ENCODE data around the gene CCDC60. TPM values are rescaled to one million over a fixed set of nuclear protein-coding genes. Genes with fewer than 3 reads are reported as not detected.

Gene CCDC60
- total RNA-seq = not detected in 3 replicates
- long read RNA-seq = 0 reads

GRCh38 chr12:119334430-119335170 is at the start of gene CCDC60:
TSS of gene CCDC60 (plus strand) at chr12:119334729. CDS start at chr12:119335177, 448 bp downstream.
- no peak within 1 kb of the TSS for H3K27ac Mint-ChIP-seq (ENCODE audit: unreplicated experiment)
- no peak within 1 kb of the TSS for H3K4me3 Mint-ChIP-seq (ENCODE audit: unreplicated experiment)
- peaks cover 5% of the 10 kb centered on the region for H3K9me3 Mint-ChIP-seq (ENCODE audit: low read depth)
- H3K4me1 Mint-ChIP-seq (ENCODE audit: low read depth) = no peaks in the 10 kb centered on the region
- H3K27me3 Mint-ChIP-seq (ENCODE audit: low read depth) = peaks cover 4% of the 10 kb centered on the region
- DNase-seq (ENCODE audit: low spot score) = no peak
- no peak for TF ChIP-seq CTCF (IDR thresholded peaks at IDR 0.05)
- no peaks in the 10 kb centered on the region for H3K36me3 Mint-ChIP-seq (ENCODE audit: low read depth)

GRCh38 chr12:119288576-119288975 is 46.0 kb upstream of the CCDC60 start:
- no peak overlapping the region for H3K4me3 Mint-ChIP-seq (ENCODE audit: unreplicated experiment)
- H3K27ac Mint-ChIP-seq (ENCODE audit: unreplicated experiment) = no peak overlapping the region
- no peaks in the 10 kb centered on the region for H3K36me3 Mint-ChIP-seq (ENCODE audit: low read depth)
- peaks cover 5% of the 10 kb centered on the region for H3K27me3 Mint-ChIP-seq (ENCODE audit: low read depth)
- no peaks in the 10 kb centered on the region for H3K4me1 Mint-ChIP-seq (ENCODE audit: low read depth)
- no peak for DNase-seq (ENCODE audit: low spot score)
- H3K9me3 Mint-ChIP-seq (ENCODE audit: low read depth) = no peaks in the 10 kb centered on the region
- no peak for TF ChIP-seq CTCF (IDR thresholded peaks at IDR 0.05)

GRCh38 chr12:119292893-119293630 is 41.5 kb upstream of the CCDC60 start:
- no peak for TF ChIP-seq CTCF (IDR thresholded peaks at IDR 0.05)
- DNase-seq (ENCODE audit: low spot score) = no peak
- no peak overlapping the region for H3K27ac Mint-ChIP-seq (ENCODE audit: unreplicated experiment)

GRCh38 chr12:119294211-119294610 is 40.3 kb upstream of the CCDC60 start:
- Mint-ChIP-seq H3K36me3 (ENCODE audit: low read depth) (no peaks in the 10 kb centered on the region), H3K9me3 (ENCODE audit: low read depth) (no peaks in the 10 kb centered on the region), H3K27ac (ENCODE audit: unreplicated experiment) (no peak overlapping the region), H3K27me3 (ENCODE audit: low read depth) (peaks cover 6% of the 10 kb centered on the region), H3K4me1 (ENCODE audit: low read depth) (no peaks in the 10 kb centered on the region), H3K4me3 (ENCODE audit: unreplicated experiment) (no peak overlapping the region)
- TF ChIP-seq CTCF (IDR thresholded peaks at IDR 0.05) = no peak
- no peak for DNase-seq (ENCODE audit: low spot score)

More at GRCh38 chr12:119292893-119293630, 41.5 kb upstream of the CCDC60 start:
- peaks cover 6% of the 10 kb centered on the region for H3K27me3 Mint-ChIP-seq (ENCODE audit: low read depth)
- no peaks in the 10 kb centered on the region for H3K36me3 Mint-ChIP-seq (ENCODE audit: low read depth)
- no peaks in the 10 kb centered on the region for H3K9me3 Mint-ChIP-seq (ENCODE audit: low read depth)
- no peaks in the 10 kb centered on the region for H3K4me1 Mint-ChIP-seq (ENCODE audit: low read depth)
- no peak overlapping the region for H3K4me3 Mint-ChIP-seq (ENCODE audit: unreplicated experiment)

- no peak overlapping the region for H3K27ac Mint-ChIP-seq (ENCODE audit: unreplicated experiment)
- no peak for TF ChIP-seq CTCF (IDR thresholded peaks at IDR 0.05)
- H3K9me3 Mint-ChIP-seq (ENCODE audit: low read depth) = no peaks in the 10 kb centered on the region
- peaks cover 6% of the 10 kb centered on the region for H3K27me3 Mint-ChIP-seq (ENCODE audit: low read depth)
- DNase-seq (ENCODE audit: low spot score) = no peak
- no peaks in the 10 kb centered on the region for H3K4me1 Mint-ChIP-seq (ENCODE audit: low read depth)
- no peak overlapping the region for H3K4me3 Mint-ChIP-seq (ENCODE audit: unreplicated experiment)
- H3K36me3 Mint-ChIP-seq (ENCODE audit: low read depth) = no peaks in the 10 kb centered on the region
Measured at GRCh38 chr12:119296535-119296934, 38.0 kb upstream of the CCDC60 start.
